Upper lobe of left lung (tissue), 6 donors: ENCODE data around the gene PDIA4. TPM values are rescaled to one million over a fixed set of nuclear protein-coding genes. Genes with fewer than 3 reads are reported as not detected.

Experiments used
- ATAC-seq, 2 donors: fragments of 200-7000 bp; cut with Tn5 transposase; one replicate each; pipeline ENCODE4 v1.9.1; 2022; ENCODE audit warnings: mild to moderate bottlenecking in 2 of 2, moderate library complexity in 2 of 2; ENCODE audit not compliant: low FRiP score in 2 of 2
- DNase-seq, 2 donors: peaks; one replicate each; pipeline ENCODE4 v3.0.0-alpha.2; 2019 to 2020
- H3K27ac ChIP-seq, 4 donors: fragments of 200-600 bp; sonication (generic); one replicate each; pipeline ENCODE4 v1.5.1; 2016 to 2019
- H3K27me3 ChIP-seq, 4 donors: fragments of 200-600 bp; sonication (generic); one replicate each; pipeline ENCODE4 v1.5.1; 2017 to 2019
- H3K36me3 ChIP-seq, 4 donors: fragments of 200-600 bp; sonication (generic); one replicate each; pipeline ENCODE4 v1.5.1; 2016 to 2019
- H3K4me1 ChIP-seq, 4 donors: fragments of 200-600 bp; sonication (generic); one replicate each; pipeline ENCODE4 v1.5.1; 2018 to 2019
- H3K4me3 ChIP-seq, 4 donors: fragments of 200-600 bp; sonication (generic); one replicate each; pipeline ENCODE4 v1.5.1; 2017 to 2019; ENCODE audit warnings: mild to moderate bottlenecking in 2 of 4, moderate library complexity in 1 of 4
- H3K9me3 ChIP-seq, 4 donors: fragments of 200-600 bp; sonication (generic); one replicate each; pipeline ENCODE4 v1.5.1; 2018 to 2019
- EP300 ChIP-seq, 4 donors: sonication (generic); formaldehyde crosslinking; IDR thresholded peaks; one replicate each; pipeline ENCODE4 v1.5.1; 2017; ENCODE audit warnings: antibody characterized with exemption in 4 of 4, control low read depth in 2 of 4
- POLR2A ChIP-seq, 4 donors: fragments of 450-650 bp; IDR thresholded peaks; one replicate each; pipeline ENCODE4 v1.5.1; 2016 to 2017; ENCODE audit warnings: antibody characterized with exemption in 4 of 4, mild to moderate bottlenecking in 2 of 4
- POLR2AphosphoS5 ChIP-seq, 2 donors: sonication (generic); formaldehyde crosslinking; IDR thresholded peaks; one replicate each; pipeline ENCODE4 v1.5.1; 2017; ENCODE audit warnings: antibody characterized with exemption in 2 of 2
- WGBS, 2 donors: methylation state at CpG; one replicate each; pipeline ENCODE4 v1.1.5; 2017 to 2018; 5-methylcytosine and 5-hydroxymethylcytosine counted together
- total RNA-seq, 6 donors: library from RNA; depleted of rRNA in 4 of 6; stranded (reverse); fragments of >200 nt in 4 of 6; gene quantifications; one replicate each; pipeline versions ENCODE4 v1.1.0 to v1.2.1, GENCODE V29; 2016 to 2021
- TF ChIP-seq, protein P1 (sequence below), 6 experiments: fragments of 450-650 bp in 4 of 6; fragments of 200-600 bp in 2 of 6; sonication (generic) in 2 of 6; IDR thresholded peaks; one replicate each; pipeline ENCODE4 v1.5.1; 2016 to 2019; ENCODE audit warnings: antibody characterized with exemption in 6 of 6
- donor health status: DM: no; HTN: no; CAD: no; lungs with moderate emphysema.
- donor health status: DM: no; HTN: yes; CAD: no; lungs with severe emphysema.

The PDIA4 gene
- total RNA-seq, 6 donors from 2014 or later: 25.1 to 160 (median 77.8) TPM

DNA sequence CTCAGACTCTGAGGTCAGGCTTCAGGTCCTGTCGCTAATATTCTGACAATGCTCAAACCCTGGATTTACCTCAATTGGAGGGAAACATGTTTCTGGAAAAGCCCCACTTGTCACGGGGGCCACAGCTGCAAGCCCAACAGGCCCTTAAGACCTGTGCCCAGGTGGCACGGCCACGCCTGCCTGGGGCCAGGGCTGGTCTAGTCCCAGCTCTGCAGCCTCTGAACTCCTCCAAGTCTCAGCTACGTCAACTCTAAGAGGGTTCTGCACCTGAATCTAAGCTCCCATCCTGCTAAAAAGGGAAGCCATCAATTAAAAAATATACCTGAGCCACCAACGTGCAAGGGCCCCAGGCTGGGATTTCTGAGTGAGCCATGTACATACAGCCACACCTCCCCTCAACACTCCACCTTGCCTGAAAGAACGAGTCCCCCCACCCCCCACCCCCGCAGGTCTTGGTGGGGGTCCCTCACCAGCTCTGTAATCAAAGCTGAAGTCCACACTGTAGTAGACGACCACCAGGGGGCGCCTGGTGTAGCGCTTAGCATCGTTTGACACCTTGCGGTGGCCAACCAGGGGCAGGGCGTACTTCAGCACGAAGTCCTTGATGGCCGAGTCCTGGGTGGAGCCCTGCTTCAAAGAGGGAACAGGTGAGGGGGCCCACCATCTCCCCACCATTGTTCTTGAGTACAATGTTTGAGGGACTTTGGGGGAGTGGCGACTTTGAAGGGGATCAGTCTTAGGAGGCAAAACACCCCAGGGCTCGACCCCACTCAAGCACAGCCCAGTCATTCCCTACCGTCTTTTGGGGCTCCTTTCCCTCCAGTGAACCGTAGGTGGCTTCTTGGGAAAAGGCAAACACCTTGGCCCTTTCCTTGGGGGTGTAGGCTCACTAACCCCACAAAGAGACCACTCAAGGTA lies 22.6 kb downstream of the PDIA4 start:
- peak; percentile 82 to 89 for ATAC-seq
- Histone ChIP-seq H3K36me3 (peaks cover 23 to 94% (median 56%) of the 10 kb centered on the region in 4 donors), H3K4me1 (peaks cover 0 to 7% (median 1%) of the 10 kb centered on the region in 4 donors), H3K4me3 (no peak overlapping the region), H3K9me3 (no peaks in the 10 kb centered on the region), H3K27me3 (no peaks in the 10 kb centered on the region), H3K27ac (no peak overlapping the region)
- DNase-seq: peak in 1 of 2 donors; percentile 86
- no peak for TF ChIP-seq POLR2A (IDR thresholded peaks at IDR 0.05)
- TF ChIP-seq, protein P1, sequence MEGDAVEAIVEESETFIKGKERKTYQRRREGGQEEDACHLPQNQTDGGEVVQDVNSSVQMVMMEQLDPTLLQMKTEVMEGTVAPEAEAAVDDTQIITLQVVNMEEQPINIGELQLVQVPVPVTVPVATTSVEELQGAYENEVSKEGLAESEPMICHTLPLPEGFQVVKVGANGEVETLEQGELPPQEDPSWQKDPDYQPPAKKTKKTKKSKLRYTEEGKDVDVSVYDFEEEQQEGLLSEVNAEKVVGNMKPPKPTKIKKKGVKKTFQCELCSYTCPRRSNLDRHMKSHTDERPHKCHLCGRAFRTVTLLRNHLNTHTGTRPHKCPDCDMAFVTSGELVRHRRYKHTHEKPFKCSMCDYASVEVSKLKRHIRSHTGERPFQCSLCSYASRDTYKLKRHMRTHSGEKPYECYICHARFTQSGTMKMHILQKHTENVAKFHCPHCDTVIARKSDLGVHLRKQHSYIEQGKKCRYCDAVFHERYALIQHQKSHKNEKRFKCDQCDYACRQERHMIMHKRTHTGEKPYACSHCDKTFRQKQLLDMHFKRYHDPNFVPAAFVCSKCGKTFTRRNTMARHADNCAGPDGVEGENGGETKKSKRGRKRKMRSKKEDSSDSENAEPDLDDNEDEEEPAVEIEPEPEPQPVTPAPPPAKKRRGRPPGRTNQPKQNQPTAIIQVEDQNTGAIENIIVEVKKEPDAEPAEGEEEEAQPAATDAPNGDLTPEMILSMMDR (IDR thresholded peaks at IDR 0.05): peak; percentile 79 to 88 (median 84)
- 27 to 46% methylated on average over 14 to 19 of the region's 20 CpGs for WGBS, 2 donors

DNA sequence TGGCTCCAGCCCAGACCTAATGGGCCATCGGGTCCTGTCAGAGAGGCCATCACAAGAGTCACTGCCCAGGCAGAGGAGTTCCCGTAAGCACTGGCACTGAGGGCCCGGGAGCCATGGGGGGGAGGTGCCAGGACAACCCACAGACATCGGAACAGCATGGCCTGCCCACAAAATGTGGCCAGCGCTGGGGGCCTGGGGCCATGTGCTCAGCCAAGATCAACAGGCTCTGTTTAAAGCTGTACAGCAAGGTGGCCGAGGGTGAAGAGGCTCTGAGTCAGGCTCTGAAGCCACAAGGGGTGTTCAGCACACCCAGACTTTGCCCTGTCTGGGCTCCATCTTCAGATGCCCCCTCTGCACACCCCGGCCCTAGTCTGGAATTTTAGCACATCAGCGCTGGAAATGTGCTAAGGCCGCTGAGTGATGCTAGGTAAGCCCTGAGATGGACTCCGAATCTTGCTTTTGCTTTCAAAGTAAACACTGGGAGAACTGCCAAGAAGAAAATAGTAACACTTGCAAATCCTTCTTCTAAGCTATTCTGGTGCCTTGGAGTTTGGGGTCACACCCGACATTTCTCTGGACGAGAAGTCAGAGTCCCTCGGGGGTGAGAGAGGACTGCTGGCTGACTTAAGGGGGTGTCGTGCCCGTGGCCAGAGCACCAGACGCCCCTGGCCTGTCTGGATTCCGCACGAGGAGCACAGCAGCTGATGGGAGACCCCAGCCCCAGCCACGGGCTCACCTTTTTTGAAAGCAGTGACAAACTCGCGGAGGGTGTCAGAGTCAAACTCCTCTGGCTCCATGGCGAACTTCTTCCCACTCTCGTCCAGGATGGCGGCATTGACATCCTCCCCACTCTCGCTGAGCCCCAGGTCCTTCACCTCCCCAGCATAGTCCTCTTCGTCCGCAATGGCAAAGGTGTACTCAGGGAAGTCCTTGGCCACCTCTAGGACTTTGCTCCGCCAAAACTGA lies 23.6 kb downstream of the PDIA4 start:
- Histone ChIP-seq H3K27me3 (no peaks in the 10 kb centered on the region), H3K4me1 (peaks cover 0 to 7% (median 1%) of the 10 kb centered on the region in 4 donors), H3K9me3 (no peaks in the 10 kb centered on the region), H3K27ac (no peak overlapping the region), H3K4me3 (no peak overlapping the region), H3K36me3 (peaks cover 21 to 84% (median 51%) of the 10 kb centered on the region in 4 donors)
- WGBS, 2 donors: 87 to 88% methylated on average over 26 to 27 of the region's 28 CpGs
- DNase-seq (no peak), ATAC-seq (no peak)
- no peak for TF ChIP-seq POLR2AphosphoS5 (IDR thresholded peaks at IDR 0.05)
- TF ChIP-seq, protein P1 (IDR thresholded peaks at IDR 0.05): no peak
- no peak for TF ChIP-seq POLR2A (IDR thresholded peaks at IDR 0.05)
- no peak for TF ChIP-seq EP300 (IDR thresholded peaks at IDR 0.05)

GRCh38 chr7:149003560-149004305 lies 24.6 kb downstream of the PDIA4 start:
- H3K4me3 ChIP-seq: no peak overlapping the region
- TF ChIP-seq EP300 (IDR thresholded peaks at IDR 0.05): no peak
- TF ChIP-seq, protein P1 (IDR thresholded peaks at IDR 0.05): no peak
- TF ChIP-seq POLR2A (IDR thresholded peaks at IDR 0.05): no peak
- no peak for TF ChIP-seq POLR2AphosphoS5 (IDR thresholded peaks at IDR 0.05)
- peaks cover 21 to 74% (median 45%) of the 10 kb centered on the region in 4 donors for H3K36me3 ChIP-seq
- 96% methylated on average over 27 of the region's 27 CpGs for WGBS, 2 donors
- H3K27ac ChIP-seq: no peak overlapping the region
- no peaks in the 10 kb centered on the region for H3K27me3 ChIP-seq
- H3K4me1 ChIP-seq: peaks cover 0 to 7% (median 1%) of the 10 kb centered on the region in 4 donors
- no peaks in the 10 kb centered on the region for H3K9me3 ChIP-seq
- ATAC-seq: no peak
- no peak for DNase-seq

DNA sequence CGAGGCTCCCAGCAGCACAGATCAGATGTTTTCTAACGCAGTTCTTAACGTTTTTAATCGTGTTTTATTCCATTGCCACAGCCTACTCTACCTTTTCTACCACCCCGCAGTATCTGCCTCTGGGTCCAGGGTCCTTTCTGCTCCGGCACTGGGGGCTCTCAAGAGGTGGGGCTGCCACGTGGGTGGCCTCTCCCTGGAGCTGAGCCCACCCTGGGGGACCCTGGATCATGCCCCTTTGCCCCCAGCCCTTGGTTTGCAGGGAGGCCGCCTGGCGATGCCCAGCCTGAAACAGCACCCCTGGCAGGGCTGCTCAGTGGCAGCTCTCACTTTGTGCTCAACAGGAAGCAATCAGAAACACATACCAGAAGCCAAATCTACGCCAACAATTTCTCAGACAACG lies 25.3 kb downstream of the PDIA4 start:
- no peaks in the 10 kb centered on the region for H3K27me3 ChIP-seq
- no peak for ATAC-seq
- TF ChIP-seq POLR2AphosphoS5 (IDR thresholded peaks at IDR 0.05) (no peak), POLR2A (IDR thresholded peaks at IDR 0.05) (no peak), EP300 (IDR thresholded peaks at IDR 0.05) (no peak)
- TF ChIP-seq, protein P1 (IDR thresholded peaks at IDR 0.05): no peak
- no peaks in the 10 kb centered on the region for H3K9me3 ChIP-seq
- no peak for DNase-seq
- H3K4me3 ChIP-seq: no peak overlapping the region
- peaks cover 0 to 7% (median 1%) of the 10 kb centered on the region in 4 donors for H3K4me1 ChIP-seq
- peaks cover 21 to 67% (median 39%) of the 10 kb centered on the region in 4 donors for H3K36me3 ChIP-seq
- H3K27ac ChIP-seq: no peak overlapping the region
- 83 to 84% methylated on average over 11 of the region's 11 CpGs for WGBS, 2 donors
